ENCODE measurements around the gene FOXL3.
"Not testable (repeated sequence)": the region's sequence is repeated elsewhere in the genome, so short reads cannot be mapped to it uniquely, and the experiment has no call there.

FOXL3 gene

GRCh38 chr7:259751-260405 lies 30.1 kb upstream of the FOXL3 start:
- Mint-ChIP-seq H3K36me3 (ENCODE audit: low read depth) (no peaks in the 10 kb centered on the region), H3K9me3 (no peaks in the 10 kb centered on the region), H3K27me3 (ENCODE audit: low read depth) (no peaks in the 10 kb centered on the region), H3K27ac (no peak overlapping the region), H3K4me1 (ENCODE audit: low read depth) (no peaks in the 10 kb centered on the region), H3K4me3 (no peak overlapping the region)
- no peak for DNase-seq (ENCODE audit: low spot score)

DNA sequence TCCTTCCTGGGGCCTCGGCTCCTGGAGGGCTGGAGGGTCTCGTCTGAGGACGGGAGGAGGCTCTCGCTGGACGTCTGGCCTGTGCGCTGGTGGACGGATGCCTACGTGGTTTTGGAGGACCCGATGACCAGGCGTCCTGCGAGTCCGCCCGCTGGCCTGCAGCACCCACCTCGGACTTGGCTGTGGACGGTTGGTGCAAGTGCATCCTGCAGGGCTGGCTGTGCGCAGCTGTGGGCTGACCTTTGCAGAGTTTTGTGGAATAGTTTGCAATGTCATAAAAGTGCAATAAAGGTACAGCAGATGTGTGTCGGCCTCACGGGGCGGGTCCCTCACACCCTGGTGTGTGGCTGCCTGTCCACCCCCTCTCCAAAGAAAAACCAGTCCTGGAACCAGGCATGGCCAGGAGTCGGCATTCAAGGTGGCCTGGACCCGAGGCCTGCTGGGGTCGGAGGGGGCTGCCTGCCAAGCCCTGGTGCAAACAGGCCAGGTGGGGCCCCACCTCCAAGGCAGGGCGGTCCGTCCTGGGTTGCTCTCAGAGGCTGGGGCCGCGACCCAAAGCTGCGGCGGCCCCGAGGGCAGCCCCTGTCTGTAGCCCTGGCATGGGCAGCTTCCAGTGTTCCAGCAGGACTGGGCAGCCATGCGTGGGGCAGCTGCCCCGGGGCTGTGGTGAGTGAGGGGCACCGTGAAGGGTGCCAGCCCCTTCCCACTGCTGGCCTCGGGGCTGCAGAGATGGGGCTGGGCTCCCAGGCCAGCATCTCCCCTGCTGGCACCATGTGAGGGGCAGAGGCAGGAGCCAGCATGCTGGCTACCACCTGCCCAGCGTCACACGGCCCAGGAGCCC lies 29.3 kb upstream of the FOXL3 start:
- Mint-ChIP-seq H3K27me3 (ENCODE audit: low read depth) (no peaks in the 10 kb centered on the region), H3K27ac (no peak overlapping the region), H3K36me3 (ENCODE audit: low read depth) (no peaks in the 10 kb centered on the region), H3K9me3 (no peaks in the 10 kb centered on the region), H3K4me1 (ENCODE audit: low read depth) (no peaks in the 10 kb centered on the region), H3K4me3 (no peak overlapping the region)
- no peak for DNase-seq (ENCODE audit: low spot score)

- no peaks in the 10 kb centered on the region for H3K9me3 Mint-ChIP-seq
- H3K36me3 Mint-ChIP-seq (ENCODE audit: low read depth) = no peaks in the 10 kb centered on the region
- H3K27me3 Mint-ChIP-seq (ENCODE audit: low read depth) = no peaks in the 10 kb centered on the region
- H3K4me3 Mint-ChIP-seq = no peak overlapping the region
- H3K27ac Mint-ChIP-seq = no peak overlapping the region
- no peak for DNase-seq (ENCODE audit: low spot score)
- no peaks in the 10 kb centered on the region for H3K4me1 Mint-ChIP-seq (ENCODE audit: low read depth)
Measured at GRCh38 chr7:261341-262250, 28.4 kb upstream of the FOXL3 start.

DNA sequence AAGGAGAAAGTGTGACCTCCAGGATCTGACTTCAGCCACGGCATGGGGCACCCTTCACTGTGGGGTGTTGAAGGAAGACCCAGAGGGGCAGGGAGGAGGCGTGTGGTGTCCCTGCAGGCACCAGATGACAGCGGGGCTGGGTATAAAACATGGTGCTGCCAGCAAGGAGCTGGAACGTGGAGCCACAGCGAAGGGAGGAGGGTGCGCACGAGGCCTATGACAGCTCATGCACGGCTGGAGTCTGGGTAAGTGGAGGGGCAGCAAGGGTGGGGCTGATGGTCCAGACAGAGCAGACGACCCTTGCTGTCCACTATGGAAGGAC lies 27.8 kb upstream of the FOXL3 start:
- Mint-ChIP-seq H3K4me3 (no peak overlapping the region), H3K27ac (peak overlapping the region; percentile 57), H3K4me1 (ENCODE audit: low read depth) (no peaks in the 10 kb centered on the region), H3K36me3 (ENCODE audit: low read depth) (no peaks in the 10 kb centered on the region), H3K9me3 (no peaks in the 10 kb centered on the region), H3K27me3 (ENCODE audit: low read depth) (no peaks in the 10 kb centered on the region)
- DNase-seq (ENCODE audit: low spot score) = no peak

DNA sequence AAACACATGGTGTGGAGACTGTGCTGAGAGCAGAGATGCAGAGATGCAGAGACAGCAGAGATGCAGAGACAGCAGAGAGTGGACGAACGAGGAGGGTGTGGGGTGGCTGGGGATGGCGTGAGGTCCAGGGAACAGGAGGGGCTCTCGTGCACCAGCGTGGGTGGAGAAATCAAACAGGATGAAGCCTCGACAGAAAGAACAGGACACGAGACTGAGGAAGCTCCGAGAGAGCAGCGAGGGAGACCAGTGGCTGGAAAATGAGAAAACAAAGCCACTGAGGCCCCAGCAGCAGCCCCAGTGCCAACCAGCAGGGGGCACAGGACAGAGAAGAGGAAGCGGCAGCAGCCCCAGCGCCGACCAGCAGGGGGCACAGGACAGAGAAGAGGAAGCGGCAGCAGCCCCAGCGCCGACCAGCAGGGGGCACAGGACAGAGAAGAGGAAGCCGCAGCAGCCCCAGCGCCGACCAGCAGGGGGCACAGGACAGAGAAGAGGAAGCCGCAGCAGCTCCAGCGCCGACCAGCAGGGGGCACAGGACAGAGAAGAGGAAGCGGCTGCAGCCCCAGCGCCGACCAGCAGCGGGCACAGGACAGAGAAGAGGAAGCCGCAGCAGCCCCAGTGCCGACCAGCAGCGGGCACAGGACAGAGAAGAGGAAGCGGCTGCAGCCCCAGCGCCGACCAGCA lies 27.2 kb upstream of the FOXL3 start:
- not testable (repeated sequence) for H3K4me3 Mint-ChIP-seq; H3K36me3 Mint-ChIP-seq (ENCODE audit: low read depth); H3K27me3 Mint-ChIP-seq (ENCODE audit: low read depth); H3K4me1 Mint-ChIP-seq (ENCODE audit: low read depth); H3K9me3 Mint-ChIP-seq
- H3K27ac Mint-ChIP-seq = peak overlapping the region; percentile 57
- peak; percentile 57 for DNase-seq (ENCODE audit: low spot score)

DNA sequence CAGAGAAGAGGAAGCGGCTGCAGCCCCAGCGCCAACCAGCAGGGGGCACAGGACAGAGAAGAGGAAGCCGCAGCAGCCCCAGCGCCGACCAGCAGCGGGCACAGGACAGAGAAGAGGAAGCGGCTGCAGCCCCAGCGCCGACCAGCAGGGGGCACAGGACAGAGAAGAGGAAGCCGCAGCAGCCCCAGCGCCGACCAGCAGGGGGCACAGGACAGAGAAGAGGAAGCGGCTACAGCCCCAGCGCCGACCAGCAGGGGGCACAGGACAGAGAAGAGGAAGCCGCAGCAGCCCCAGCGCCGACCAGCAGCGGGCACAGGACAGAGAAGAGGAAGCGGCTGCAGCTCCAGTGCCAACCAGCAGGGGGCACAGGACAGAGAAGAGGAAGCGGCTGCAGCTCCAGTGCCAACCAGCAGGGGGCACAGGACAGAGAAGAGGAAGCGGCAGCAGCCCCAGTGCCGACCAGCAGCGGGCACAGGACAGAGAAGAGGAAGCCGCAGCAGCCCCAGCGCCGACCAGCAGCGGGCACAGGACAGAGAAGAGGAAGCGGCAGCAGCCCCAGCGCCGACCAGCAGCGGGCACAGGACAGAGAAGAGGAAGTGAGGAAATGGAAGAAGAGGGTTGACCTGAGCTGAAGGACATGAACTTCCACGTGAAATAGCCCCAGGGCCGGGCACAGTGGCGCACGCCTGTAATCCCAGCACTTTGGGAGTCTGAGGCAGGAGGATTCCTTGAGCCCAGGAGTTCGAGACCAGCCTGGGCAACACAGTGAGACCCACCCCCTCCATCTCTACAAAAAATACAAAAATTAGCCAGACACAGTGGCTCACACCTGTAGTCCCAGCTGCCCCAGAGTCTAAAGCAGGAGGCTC lies 26.3 kb upstream of the FOXL3 start:
- not testable (repeated sequence) for H3K4me3 Mint-ChIP-seq; H3K36me3 Mint-ChIP-seq (ENCODE audit: low read depth); H3K4me1 Mint-ChIP-seq (ENCODE audit: low read depth); H3K9me3 Mint-ChIP-seq; H3K27ac Mint-ChIP-seq; H3K27me3 Mint-ChIP-seq (ENCODE audit: low read depth)
- peak; percentile 71 for DNase-seq (ENCODE audit: low spot score)

DNA sequence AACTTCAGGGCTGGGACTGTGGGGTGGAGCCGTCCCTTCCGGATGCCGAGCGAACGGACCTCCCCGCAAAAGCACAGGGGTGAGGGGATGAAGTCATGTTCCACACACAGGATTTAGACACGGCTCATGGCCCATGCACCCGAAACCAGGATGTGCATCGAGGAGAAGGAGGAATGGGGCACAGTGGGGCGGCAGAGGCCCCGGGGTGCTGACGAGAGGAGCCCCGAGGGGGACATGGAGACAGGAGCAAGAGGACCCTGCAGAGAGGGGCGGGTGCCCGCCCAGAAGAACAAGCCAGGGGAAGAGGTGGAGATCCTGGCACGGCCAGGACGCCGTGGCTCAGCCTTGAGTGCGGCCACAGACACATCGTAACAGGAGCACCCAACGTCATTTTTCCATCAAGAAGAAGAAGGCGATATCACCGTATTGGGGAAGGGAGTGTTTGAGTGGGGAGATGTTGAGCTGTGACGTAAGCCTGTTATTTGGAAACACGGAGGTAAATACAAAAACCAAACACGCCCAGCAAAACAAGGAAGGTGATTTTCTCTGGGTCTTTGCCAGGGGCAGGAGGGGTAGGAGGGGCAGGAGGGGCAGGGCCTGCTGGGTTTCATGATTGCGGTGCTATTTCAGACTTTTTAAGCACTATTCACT lies 25.3 kb upstream of the FOXL3 start:
- no peak for DNase-seq (ENCODE audit: low spot score)
- H3K27me3 Mint-ChIP-seq (ENCODE audit: low read depth) = no peaks in the 10 kb centered on the region
- H3K4me3 Mint-ChIP-seq = no peak overlapping the region
- H3K4me1 Mint-ChIP-seq (ENCODE audit: low read depth) = no peaks in the 10 kb centered on the region
- H3K27ac Mint-ChIP-seq = no peak overlapping the region
- no peaks in the 10 kb centered on the region for H3K36me3 Mint-ChIP-seq (ENCODE audit: low read depth)
- H3K9me3 Mint-ChIP-seq = no peaks in the 10 kb centered on the region

GRCh38 chr7:265192-265997 lies 24.6 kb upstream of the FOXL3 start:
- no peak overlapping the region for H3K4me3 Mint-ChIP-seq
- no peaks in the 10 kb centered on the region for H3K27me3 Mint-ChIP-seq (ENCODE audit: low read depth)
- H3K36me3 Mint-ChIP-seq (ENCODE audit: low read depth) = no peaks in the 10 kb centered on the region
- no peaks in the 10 kb centered on the region for H3K4me1 Mint-ChIP-seq (ENCODE audit: low read depth)
- DNase-seq (ENCODE audit: low spot score) = no peak
- H3K9me3 Mint-ChIP-seq = no peaks in the 10 kb centered on the region
- H3K27ac Mint-ChIP-seq = no peak overlapping the region

DNA sequence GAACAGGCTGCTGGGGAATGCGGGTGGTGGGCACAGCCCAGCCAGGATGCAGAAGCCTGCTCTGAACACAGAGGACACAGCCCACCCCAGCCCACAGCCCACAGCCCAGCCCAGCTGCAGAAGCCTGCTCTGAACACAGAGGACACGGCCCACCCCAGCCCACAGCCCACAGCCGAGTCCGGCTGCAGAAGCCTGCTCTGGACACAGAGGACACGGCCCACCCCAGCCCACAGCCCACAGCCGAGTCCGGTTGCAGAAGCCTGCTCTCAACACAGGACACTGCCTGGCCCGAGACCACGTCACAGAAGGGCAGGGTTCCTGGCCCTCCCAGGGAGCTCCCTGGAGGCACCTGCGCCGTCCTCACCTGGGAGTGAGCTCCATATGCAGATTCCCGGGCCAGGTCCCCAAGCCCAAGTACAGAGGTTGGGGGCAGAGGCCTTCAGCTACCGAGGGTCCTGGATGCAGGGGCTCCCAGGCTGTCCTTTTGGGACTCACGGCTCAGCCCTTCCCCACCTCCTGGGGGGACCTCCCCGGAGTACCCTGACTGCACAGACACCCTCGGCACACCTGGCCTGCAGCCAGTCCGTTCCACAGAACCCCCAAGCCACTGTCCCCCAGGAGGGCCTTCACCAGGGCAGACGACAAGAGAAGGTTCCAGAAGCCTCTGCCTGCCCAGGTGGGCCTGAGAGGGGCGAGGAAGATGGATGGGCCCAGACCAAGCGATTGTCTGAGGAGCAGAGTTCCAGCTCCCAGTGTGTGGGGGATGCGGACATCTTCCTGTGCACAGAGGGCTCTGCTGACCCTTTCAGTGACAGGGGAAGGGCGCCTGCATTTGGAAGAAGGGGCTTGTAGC lies 23.7 kb upstream of the FOXL3 start:
- no peak overlapping the region for H3K4me3 Mint-ChIP-seq
- no peak overlapping the region for H3K27ac Mint-ChIP-seq
- H3K36me3 Mint-ChIP-seq (ENCODE audit: low read depth) = no peaks in the 10 kb centered on the region
- no peak for DNase-seq (ENCODE audit: low spot score)
- H3K9me3 Mint-ChIP-seq = no peaks in the 10 kb centered on the region
- H3K4me1 Mint-ChIP-seq (ENCODE audit: low read depth) = no peaks in the 10 kb centered on the region
- H3K27me3 Mint-ChIP-seq (ENCODE audit: low read depth) = no peaks in the 10 kb centered on the region

GRCh38 chr7:266851-267840 lies 22.8 kb upstream of the FOXL3 start:
- no peaks in the 10 kb centered on the region for H3K4me1 Mint-ChIP-seq (ENCODE audit: low read depth)
- DNase-seq (ENCODE audit: low spot score) = no peak
- H3K27ac Mint-ChIP-seq = no peak overlapping the region
- H3K36me3 Mint-ChIP-seq (ENCODE audit: low read depth) = no peaks in the 10 kb centered on the region
- no peaks in the 10 kb centered on the region for H3K9me3 Mint-ChIP-seq
- H3K4me3 Mint-ChIP-seq = no peak overlapping the region
- H3K27me3 Mint-ChIP-seq (ENCODE audit: low read depth) = no peaks in the 10 kb centered on the region

DNA sequence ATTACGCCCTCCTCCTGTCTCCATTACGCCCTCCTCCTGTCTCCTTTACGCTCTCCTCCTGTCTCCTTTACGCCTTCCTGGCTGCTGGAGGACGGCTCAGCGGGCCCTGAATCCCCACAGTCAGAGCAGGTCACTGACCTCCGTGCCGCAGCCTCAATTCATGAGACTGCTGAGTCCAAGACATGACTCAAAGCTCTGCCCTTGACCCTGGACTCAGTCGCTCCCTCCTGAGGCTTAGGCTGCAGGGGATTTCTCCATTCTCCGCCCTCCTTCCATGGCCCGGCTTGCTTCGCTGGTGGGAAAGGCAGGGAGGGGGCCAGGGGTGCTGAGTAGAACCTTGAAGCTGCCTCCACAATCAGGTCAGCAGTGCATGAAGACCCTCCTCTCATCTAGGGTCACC lies 21.0 kb upstream of the FOXL3 start:
- H3K27me3 Mint-ChIP-seq (ENCODE audit: low read depth) = no peaks in the 10 kb centered on the region
- H3K4me1 Mint-ChIP-seq (ENCODE audit: low read depth) = no peaks in the 10 kb centered on the region
- H3K36me3 Mint-ChIP-seq (ENCODE audit: low read depth) = no peaks in the 10 kb centered on the region
- no peak overlapping the region for H3K27ac Mint-ChIP-seq
- DNase-seq (ENCODE audit: low spot score) = no peak
- H3K9me3 Mint-ChIP-seq = peaks cover under 1% of the 10 kb centered on the region
- H3K4me3 Mint-ChIP-seq = no peak overlapping the region

Measured in T-helper 2 cell treated with Interferon-gamma antibody and Interleukin-4, amounts not matched to agents 5 μg/mL and 100 μg/mL, for 36 hours (primary cell).